Bronchial epithelial cell (primary cell): ENCODE results near the gene PPP1R36. TPM values are rescaled to one million over a fixed set of nuclear protein-coding genes. Genes with fewer than 3 reads are reported as not detected.

ENCODE experiments used
- DNase-seq: peaks from one replicate; pipeline ENCODE4 v3.0.0-alpha.2; 2010; ENCODE audit warnings: low read depth
- FAIRE-seq: peaks from 2 replicates; lab custom pipeline; 2011; peaks lifted over from hg19 to GRCh38; lab: Jason Lieb, UNC
- H3K27me3 ChIP-seq: 2 replicates; pipeline ENCODE4 v1.5.1; 2011; ENCODE audit warnings: low read length; ENCODE audit not compliant: control insufficient read depth, insufficient read depth
- H3K36me3 ChIP-seq: 2 replicates; pipeline ENCODE4 v1.5.1; 2011; ENCODE audit warnings: low read length; ENCODE audit not compliant: control insufficient read depth, insufficient read depth
- H3K4me3 ChIP-seq: 2 replicates; pipeline ENCODE4 v1.5.1; 2011; ENCODE audit warnings: mild to moderate bottlenecking, low read depth, low read length, control low read depth
- CTCF ChIP-seq: IDR thresholded peaks from 2 replicates; pipeline ENCODE4 v1.5.1; 2011; ENCODE audit warnings: mild to moderate bottlenecking, moderate library complexity, low read length, control low read depth, inconsistent platforms; ENCODE audit not compliant: insufficient read depth, severe bottlenecking
- total RNA-seq: library from RNA; depleted of rRNA; stranded (reverse); fragments of >200 nt; gene quantifications from 2 replicates; pipeline ENCODE4 v1.2.1, GENCODE V29; 2014

The PPP1R36 gene
- 0.51 and 1.1 TPM in 2 replicates for total RNA-seq

- Histone ChIP-seq H3K36me3 (no peaks in the 10 kb centered on the region), H3K27me3 (peaks cover 7% of the 10 kb centered on the region), H3K4me3 (peak within 1 kb of the TSS; percentile 9)
- DNase-seq (no peak), FAIRE-seq (no peak)
- TF ChIP-seq CTCF = no peak
These were observed at the start of gene PPP1R36 for GRCh38 chr14:64549791-64550620. PPP1R36 (plus strand) TSS chr14:64549961; CDS start chr14:64549998, 37 bp downstream.

GRCh38 chr14:64500088-64500487 lies 49.7 kb upstream of the PPP1R36 start:
- no peak overlapping the region for H3K4me3 ChIP-seq
- no peaks in the 10 kb centered on the region for H3K27me3 ChIP-seq
- TF ChIP-seq CTCF = no peak
- FAIRE-seq (no peak), DNase-seq (no peak)
- H3K36me3 ChIP-seq = no peaks in the 10 kb centered on the region

- TF ChIP-seq CTCF = no peak
- Histone ChIP-seq H3K36me3 (no peaks in the 10 kb centered on the region), H3K4me3 (no peak overlapping the region), H3K27me3 (no peaks in the 10 kb centered on the region)
- DNase-seq (peak; percentile 33), FAIRE-seq (no peak)
These were observed 48.2 kb upstream of the PPP1R36 start for GRCh38 chr14:64501411-64502171.

GRCh38 chr14:64502456-64502855 lies 47.3 kb upstream of the PPP1R36 start:
- FAIRE-seq = no peak
- no peak for TF ChIP-seq CTCF
- no peaks in the 10 kb centered on the region for H3K36me3 ChIP-seq
- peak overlapping the region; percentile 56 for H3K4me3 ChIP-seq
- no peaks in the 10 kb centered on the region for H3K27me3 ChIP-seq
- no peak for DNase-seq

GRCh38 chr14:64502887-64503433 lies 46.8 kb upstream of the PPP1R36 start:
- FAIRE-seq (no peak), DNase-seq (peak; percentile 78)
- H3K27me3 ChIP-seq = no peaks in the 10 kb centered on the region
- H3K4me3 ChIP-seq = peak overlapping the region; percentile 56
- TF ChIP-seq CTCF = no peak
- no peaks in the 10 kb centered on the region for H3K36me3 ChIP-seq
